Mesenchymal stem cell (in vitro differentiated cells and primary cell): ENCODE measurements around the gene ASPHD2. TPM values are rescaled to one million over a fixed set of nuclear protein-coding genes. Genes with fewer than 3 reads are reported as not detected.

Experiments
- DNase-seq: peaks from one replicate; pipeline ENCODE4 v3.0.0-alpha.2; 2013
- H2AFZ ChIP-seq: one replicate; pipeline ENCODE4 v1.6.1; 2013; ENCODE audit warnings: low read depth, mild to moderate bottlenecking, control low read depth, inconsistent platforms, low read length, moderate library complexity
- H2AK5ac ChIP-seq: 2 replicates; pipeline ENCODE4 v1.6.1; 2013; ENCODE audit warnings: low read length, moderate library complexity, mild to moderate bottlenecking, inconsistent platforms; ENCODE audit not compliant: severe bottlenecking
- H2BK120ac ChIP-seq: one replicate; pipeline ENCODE4 v1.6.1; 2013; ENCODE audit warnings: low read depth, mild to moderate bottlenecking, inconsistent platforms, low read length, moderate library complexity
- H2BK12ac ChIP-seq, 2 experiments: one replicate each; pipeline ENCODE4 v1.6.1; 2013; ENCODE audit warnings: inconsistent platforms in 2 of 2, low read length in 2 of 2, mild to moderate bottlenecking in 2 of 2, moderate library complexity in 2 of 2, control low read depth in 1 of 2
- H2BK15ac ChIP-seq: one replicate; pipeline ENCODE4 v1.6.1; 2013; ENCODE audit warnings: mild to moderate bottlenecking, low read depth, inconsistent platforms; ENCODE audit not compliant: poor library complexity, severe bottlenecking
- H2BK5ac ChIP-seq: 2 replicates; pipeline ENCODE4 v1.6.1; 2013; ENCODE audit warnings: low read depth, mild to moderate bottlenecking, low read length, control low read depth, inconsistent platforms; ENCODE audit not compliant: poor library complexity, severe bottlenecking
- H3K14ac ChIP-seq, 2 experiments: one replicate each; pipeline ENCODE4 v1.6.1; 2013; ENCODE audit warnings: inconsistent platforms in 2 of 2, low read length in 2 of 2, control low read depth in 1 of 2, mild to moderate bottlenecking in 1 of 2, moderate library complexity in 1 of 2
- H3K18ac ChIP-seq, 2 experiments: one replicate each; pipeline ENCODE4 v1.6.1; 2013; ENCODE audit warnings: inconsistent platforms in 2 of 2, low read length in 2 of 2, control low read depth in 1 of 2, low read depth in 1 of 2, mild to moderate bottlenecking in 1 of 2
- H3K23ac ChIP-seq, 2 experiments: one replicate each; pipeline ENCODE4 v1.6.1; 2013; ENCODE audit warnings: inconsistent platforms in 2 of 2, low read length in 2 of 2, mild to moderate bottlenecking in 2 of 2, moderate library complexity in 2 of 2, control low read depth in 1 of 2
- H3K27ac ChIP-seq: 2 replicates; pipeline ENCODE4 v1.5.1; 2013; ENCODE audit warnings: mild to moderate bottlenecking, moderate library complexity, low read length, control low read depth, inconsistent platforms; ENCODE audit not compliant: poor library complexity, severe bottlenecking
- H3K27me3 ChIP-seq, 2 experiments: 2 replicates each; pipeline versions ENCODE4 v1.6.1 to v1.7.0; 2013; ENCODE audit warnings: low read length in 2 of 2, mild to moderate bottlenecking in 2 of 2, moderate library complexity in 2 of 2, control low read depth in 1 of 2, inconsistent platforms in 1 of 2; ENCODE audit not compliant: control insufficient read depth in 1 of 2, insufficient read depth in 1 of 2
- H3K36me3 ChIP-seq, 2 experiments: 2 replicates each; pipeline versions ENCODE4 v1.6.1 to v1.7.0; 2013; ENCODE audit warnings: low read length in 2 of 2, control low read depth in 1 of 2, inconsistent platforms in 1 of 2, low read depth in 1 of 2, mild to moderate bottlenecking in 1 of 2; ENCODE audit not compliant: insufficient read depth in 2 of 2, control insufficient read depth in 1 of 2
- H3K4ac ChIP-seq, 2 experiments: one replicate each; pipeline ENCODE4 v1.6.1; 2013; ENCODE audit warnings: inconsistent platforms in 2 of 2, low read length in 2 of 2, mild to moderate bottlenecking in 2 of 2, moderate library complexity in 2 of 2, control low read depth in 1 of 2, low read depth in 1 of 2
- H3K4me1 ChIP-seq: 2 replicates; pipeline ENCODE4 v1.6.1; 2013; ENCODE audit warnings: low read depth, low read length, control low read depth; ENCODE audit not compliant: control insufficient read depth, insufficient read depth
- H3K4me2 ChIP-seq: 2 replicates; pipeline ENCODE4 v1.6.1; 2013; ENCODE audit warnings: low read length, mild to moderate bottlenecking, inconsistent platforms; ENCODE audit not compliant: poor library complexity, severe bottlenecking
- H3K4me3 ChIP-seq, 2 experiments: 2 replicates each; pipeline versions ENCODE4 v1.5.1 to v1.7.0; 2013; ENCODE audit warnings: low read length in 2 of 2, mild to moderate bottlenecking in 2 of 2, control low read depth in 1 of 2, low read depth in 1 of 2; ENCODE audit not compliant: insufficient read depth in 1 of 2
- H3K79me1 ChIP-seq: replicated peaks from 2 replicates; pipeline ENCODE4 v1.6.1; 2013; ENCODE audit warnings: mild to moderate bottlenecking, control low read depth, low read length, inconsistent platforms; ENCODE audit not compliant: poor library complexity, severe bottlenecking
- H3K9ac ChIP-seq: 2 replicates; pipeline ENCODE4 v1.7.0; 2013; ENCODE audit warnings: mild to moderate bottlenecking, low read length, moderate library complexity
- H3K9me3 ChIP-seq: 2 replicates; pipeline ENCODE4 v1.7.0; 2013; ENCODE audit warnings: mild to moderate bottlenecking, low read length; ENCODE audit not compliant: control insufficient read depth
- H4K8ac ChIP-seq: one replicate; pipeline ENCODE4 v1.6.1; 2013; ENCODE audit warnings: inconsistent platforms, mild to moderate bottlenecking, low read length, moderate library complexity
- H4K91ac ChIP-seq: one replicate; pipeline ENCODE4 v1.6.1; 2013; ENCODE audit warnings: mild to moderate bottlenecking, low read length, inconsistent platforms
- WGBS: methylation state at CpG from one replicate; pipeline ENCODE4 v1.1.7; 2013; ENCODE audit warnings: mixed read lengths; 5-methylcytosine and 5-hydroxymethylcytosine counted together
- small RNA-seq: library from polyadenylated mRNA; stranded (forward); fragments of <200 nt; extraction: miRNeasy Mini kit (QIAGEN cat#:217004); gene quantifications from one replicate; pipeline ENCODE3, GENCODE V24; 2013; ENCODE audit warnings: low read depth

The ASPHD2 gene

DNA sequence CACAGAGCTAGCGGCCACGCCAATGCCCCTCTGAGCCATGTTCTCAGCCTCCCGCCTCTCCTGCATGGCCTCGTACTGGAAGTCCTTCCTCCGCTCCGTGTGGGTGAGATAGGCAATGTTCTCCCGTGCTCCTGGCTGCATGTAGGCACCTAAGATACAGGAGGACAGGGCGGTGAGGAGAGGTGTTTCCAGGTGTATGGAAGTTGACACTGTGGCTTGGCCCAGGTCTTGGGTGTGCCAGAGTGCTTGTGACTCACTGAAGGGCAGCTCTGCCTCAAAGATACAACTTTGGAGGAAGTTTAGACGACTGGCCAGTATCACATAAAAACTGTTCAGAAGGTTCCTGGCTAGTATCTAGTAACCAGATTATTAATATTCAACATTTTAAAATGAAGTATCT, 63.2 kb downstream of the ASPHD2 start:
- no peak overlapping the region for H3K9ac ChIP-seq
- no peak overlapping the region for H4K91ac ChIP-seq
- peak overlapping the region; percentile 45 for H4K8ac ChIP-seq
- H2BK5ac ChIP-seq: no peak overlapping the region
- no peak overlapping the region for H3K4me3 ChIP-seq
- H3K4ac ChIP-seq: no peak overlapping the region
- H2AK5ac ChIP-seq: no peak overlapping the region
- H3K14ac ChIP-seq: no peak overlapping the region
- H3K27me3 ChIP-seq: no peaks in the 10 kb centered on the region
- WGBS: 98% methylated on average over 8 of the region's 9 CpGs
- no peak overlapping the region for H3K18ac ChIP-seq
- no peak overlapping the region for H2BK15ac ChIP-seq
- H2BK120ac ChIP-seq: no peak overlapping the region
- no peak overlapping the region for H3K27ac ChIP-seq
- no peaks in the 10 kb centered on the region for H3K9me3 ChIP-seq
- H3K23ac ChIP-seq: no peak overlapping the region
- no peak overlapping the region for H3K4me2 ChIP-seq
- H2BK12ac ChIP-seq: no peak overlapping the region
- H3K36me3 ChIP-seq: peaks cover 47 to 93% of the 10 kb centered on the region in 2 experiments
- no peak for DNase-seq
- H2AFZ ChIP-seq: no peak overlapping the region
- peaks cover 35% of the 10 kb centered on the region for H3K79me1 ChIP-seq
- H3K4me1 ChIP-seq: peaks cover 3% of the 10 kb centered on the region

DNA sequence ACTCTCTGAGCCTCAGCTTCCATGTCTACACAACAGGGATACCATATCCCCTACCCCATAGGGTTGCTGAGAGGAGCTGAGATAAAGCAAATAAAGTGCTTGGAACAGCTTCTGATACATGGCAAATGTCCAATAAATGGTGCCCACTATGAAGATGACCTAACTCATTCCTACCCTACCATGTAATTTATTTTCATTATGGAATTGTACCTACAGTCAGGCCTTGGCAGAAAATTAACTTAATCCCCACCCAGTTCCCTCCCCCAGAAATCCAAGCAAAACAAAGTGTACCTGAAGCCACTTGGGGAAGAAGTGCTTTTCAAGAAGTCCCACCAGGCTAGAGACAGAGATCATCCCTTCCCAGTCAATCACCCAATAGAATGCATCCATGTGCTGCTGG, 65.4 kb downstream of the ASPHD2 start:
- Histone ChIP-seq H2AFZ (no peak overlapping the region), H3K4me3 (no peak overlapping the region), H2BK12ac (no peak overlapping the region), H3K27me3 (no peaks in the 10 kb centered on the region), H2BK120ac (no peak overlapping the region), H3K4ac (no peak overlapping the region), H3K79me1 (peaks cover 32% of the 10 kb centered on the region), H2BK5ac (no peak overlapping the region), H3K23ac (no peak overlapping the region), H2BK15ac (no peak overlapping the region), H4K8ac (no peak overlapping the region), H2AK5ac (peak overlapping the region; percentile 71), H3K36me3 (peaks cover 55 to 90% of the 10 kb centered on the region in 2 experiments), H3K18ac (no peak overlapping the region), H3K27ac (peak overlapping the region; percentile 53), H3K4me2 (no peak overlapping the region), H3K4me1 (peaks cover 3% of the 10 kb centered on the region), H3K9ac (no peak overlapping the region), H3K9me3 (no peaks in the 10 kb centered on the region), H3K14ac (no peak overlapping the region), H4K91ac (no peak overlapping the region)
- DNase-seq: no peak

Small RNAs within 50 kb of the gene (small RNA-seq; reads per million reads assigned to genes)
- not detected for gene RNA5SP495
